D341Med (cell line): ENCODE measurements around the gene SERPINA4.

Source experiments
- DNase-seq: peaks from one replicate; pipeline ENCODE4 v3.0.0; 2012; ENCODE audit warnings: low spot score

SERPINA4 gene, protein sequence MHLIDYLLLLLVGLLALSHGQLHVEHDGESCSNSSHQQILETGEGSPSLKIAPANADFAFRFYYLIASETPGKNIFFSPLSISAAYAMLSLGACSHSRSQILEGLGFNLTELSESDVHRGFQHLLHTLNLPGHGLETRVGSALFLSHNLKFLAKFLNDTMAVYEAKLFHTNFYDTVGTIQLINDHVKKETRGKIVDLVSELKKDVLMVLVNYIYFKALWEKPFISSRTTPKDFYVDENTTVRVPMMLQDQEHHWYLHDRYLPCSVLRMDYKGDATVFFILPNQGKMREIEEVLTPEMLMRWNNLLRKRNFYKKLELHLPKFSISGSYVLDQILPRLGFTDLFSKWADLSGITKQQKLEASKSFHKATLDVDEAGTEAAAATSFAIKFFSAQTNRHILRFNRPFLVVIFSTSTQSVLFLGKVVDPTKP

DNA sequence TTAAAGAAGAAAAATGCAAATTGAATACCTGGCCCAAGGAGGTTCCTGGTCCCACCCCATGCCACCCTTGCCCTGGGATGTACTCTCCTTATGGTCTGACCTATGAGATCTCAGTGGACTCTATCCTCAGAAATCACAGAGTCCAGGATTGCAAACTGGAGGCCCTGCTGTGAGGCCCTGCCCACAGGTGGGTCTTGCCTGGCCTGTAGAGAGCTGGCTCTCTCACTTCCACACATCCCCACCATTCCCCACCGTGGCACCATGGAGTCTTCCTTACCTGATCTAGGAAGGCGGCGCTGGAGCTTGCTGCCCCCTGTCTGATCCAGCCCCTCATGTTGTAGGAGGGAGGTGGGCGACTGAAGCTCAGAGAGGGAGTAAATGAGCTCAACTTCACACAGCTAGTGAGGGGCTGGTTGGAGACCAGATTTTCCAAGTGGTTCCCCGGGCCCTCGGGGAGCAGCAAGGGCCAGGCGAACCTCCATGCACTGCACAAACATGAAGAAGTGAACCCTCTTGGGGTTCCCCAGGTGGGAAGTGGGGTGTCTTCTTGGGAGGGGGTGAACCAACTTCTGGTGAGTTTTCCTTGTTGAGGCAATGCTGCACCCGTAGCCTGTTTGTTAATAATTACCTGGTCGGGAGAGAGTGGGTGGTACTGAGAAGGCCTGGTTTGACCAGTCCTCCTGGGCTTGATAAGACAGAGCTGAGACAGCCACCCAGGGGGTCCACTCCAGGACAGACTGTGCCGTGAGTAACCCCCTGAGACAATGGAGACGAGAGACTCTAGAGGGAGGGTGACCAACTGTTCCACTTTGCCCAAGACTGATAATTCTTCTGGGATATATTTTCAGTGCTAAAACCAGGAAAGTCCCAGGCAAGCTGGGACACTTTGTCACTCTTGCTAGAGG lies at the start of gene SERPINA4:
SERPINA4 (plus strand) TSS at position 692 of the 905 bp plus-strand sequence. CDS start 2,041 bp downstream, outside the sequence.
- no peak for DNase-seq

DNA sequence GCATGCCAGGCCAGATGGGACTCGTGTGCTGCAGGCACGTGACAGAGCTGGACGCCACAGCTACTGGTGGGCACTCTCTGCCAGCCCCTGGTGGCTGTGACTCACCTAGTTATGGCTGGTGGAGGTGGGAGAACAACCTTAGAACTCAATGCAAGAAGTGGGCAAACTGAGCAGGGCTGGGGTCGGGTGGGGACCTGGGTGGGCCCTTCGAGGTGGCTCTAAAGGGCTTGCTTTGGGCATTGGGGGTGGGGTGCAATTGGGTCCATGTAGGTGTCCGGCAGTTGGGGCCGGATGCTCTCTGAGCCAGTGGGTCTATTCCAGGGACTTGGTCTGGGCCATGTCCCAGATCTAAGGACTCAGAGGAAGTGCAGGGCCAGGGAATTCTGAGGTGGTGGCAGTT lies 46.9 kb upstream of the SERPINA4 start:
- no peak for DNase-seq

DNA sequence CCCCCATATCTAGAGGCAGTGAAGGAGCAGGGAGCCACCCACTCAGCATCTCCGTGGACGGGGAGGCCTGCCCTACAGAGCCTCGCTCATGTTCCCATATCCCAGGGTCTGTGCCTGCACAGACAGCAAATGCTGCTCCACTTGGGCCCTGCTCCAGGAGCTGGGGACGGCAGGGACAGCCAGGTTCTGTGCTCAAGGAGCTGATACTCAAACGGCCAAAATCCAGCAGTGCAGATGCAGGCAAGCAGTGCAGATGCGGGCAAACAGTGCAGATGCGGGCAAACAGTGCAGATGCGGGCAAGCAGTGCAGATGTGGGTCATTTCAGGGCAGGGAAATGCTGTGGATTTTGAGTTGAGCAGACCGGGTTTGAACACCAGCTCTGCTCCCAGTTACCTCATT lies 45.8 kb upstream of the SERPINA4 start:
- no peak for DNase-seq

DNA sequence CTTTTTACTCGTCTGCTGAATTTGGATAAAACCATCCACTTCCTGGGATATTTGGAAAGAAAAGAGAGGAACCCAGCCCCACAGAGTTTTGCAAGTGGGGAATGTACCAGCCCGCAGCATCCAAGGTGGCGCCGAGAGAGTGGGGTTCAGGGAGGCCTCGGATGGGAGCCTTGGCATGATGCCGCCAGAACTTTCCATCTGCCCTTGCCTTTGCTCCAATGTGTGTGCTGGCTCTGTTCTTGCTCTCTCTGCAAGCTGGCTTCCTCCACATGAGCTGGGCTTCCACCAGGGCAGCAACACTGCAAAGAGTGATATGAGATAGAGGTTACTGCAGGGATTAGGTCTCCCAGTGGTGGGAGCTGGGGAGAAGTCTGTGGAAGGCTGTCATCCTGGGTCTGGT lies 45.4 kb upstream of the SERPINA4 start:
- DNase-seq = no peak

DNA sequence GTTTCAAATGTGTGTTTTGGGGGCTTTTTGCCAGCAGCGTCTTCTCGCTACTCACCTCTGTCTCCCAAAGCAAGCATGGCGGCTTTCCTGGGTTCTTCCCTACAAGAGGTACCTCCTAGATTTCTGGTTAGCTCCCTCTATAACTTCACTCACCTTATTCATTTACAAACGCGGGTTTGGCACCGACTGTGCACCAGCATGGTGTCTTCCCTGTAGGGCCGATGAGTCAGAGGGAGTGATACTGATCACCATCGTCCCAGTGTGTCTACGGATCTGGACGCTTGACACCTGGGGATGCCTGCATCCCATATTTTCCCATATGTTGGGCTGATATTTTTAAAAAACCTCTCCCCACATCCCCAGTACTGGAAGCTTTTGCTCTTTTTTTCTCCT lies 44.0 kb upstream of the SERPINA4 start:
- no peak for DNase-seq

DNA sequence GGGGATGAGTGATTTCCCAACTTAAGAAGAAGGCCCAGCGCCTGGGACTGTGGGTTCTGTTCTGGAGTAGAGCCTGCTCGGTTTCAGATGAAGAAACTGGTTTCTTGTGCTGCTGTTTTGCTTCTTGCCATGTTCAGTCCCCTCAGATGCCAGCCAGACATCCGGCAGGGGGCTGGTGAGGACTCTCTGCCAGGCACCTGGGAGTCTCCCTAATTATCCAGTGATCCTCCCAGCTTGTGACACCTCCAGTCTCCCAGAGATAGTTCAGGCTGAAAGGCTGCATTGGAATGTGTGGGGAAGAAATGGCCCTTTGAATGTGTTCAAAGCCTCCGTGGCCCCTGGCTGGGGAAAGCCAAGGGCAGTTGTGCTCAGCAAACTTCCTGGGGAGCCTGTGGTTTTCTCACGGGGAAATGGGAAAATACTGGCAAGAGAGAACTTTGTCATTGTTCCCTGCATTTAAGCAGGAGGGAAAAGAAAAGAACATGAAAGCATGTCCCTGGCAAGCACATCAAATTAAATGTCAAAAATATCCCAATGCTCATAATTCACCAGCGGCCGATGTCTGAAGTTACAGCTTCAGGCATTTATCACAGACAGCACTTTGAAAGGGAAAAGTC lies 43.5 kb upstream of the SERPINA4 start:
- DNase-seq = no peak

DNA sequence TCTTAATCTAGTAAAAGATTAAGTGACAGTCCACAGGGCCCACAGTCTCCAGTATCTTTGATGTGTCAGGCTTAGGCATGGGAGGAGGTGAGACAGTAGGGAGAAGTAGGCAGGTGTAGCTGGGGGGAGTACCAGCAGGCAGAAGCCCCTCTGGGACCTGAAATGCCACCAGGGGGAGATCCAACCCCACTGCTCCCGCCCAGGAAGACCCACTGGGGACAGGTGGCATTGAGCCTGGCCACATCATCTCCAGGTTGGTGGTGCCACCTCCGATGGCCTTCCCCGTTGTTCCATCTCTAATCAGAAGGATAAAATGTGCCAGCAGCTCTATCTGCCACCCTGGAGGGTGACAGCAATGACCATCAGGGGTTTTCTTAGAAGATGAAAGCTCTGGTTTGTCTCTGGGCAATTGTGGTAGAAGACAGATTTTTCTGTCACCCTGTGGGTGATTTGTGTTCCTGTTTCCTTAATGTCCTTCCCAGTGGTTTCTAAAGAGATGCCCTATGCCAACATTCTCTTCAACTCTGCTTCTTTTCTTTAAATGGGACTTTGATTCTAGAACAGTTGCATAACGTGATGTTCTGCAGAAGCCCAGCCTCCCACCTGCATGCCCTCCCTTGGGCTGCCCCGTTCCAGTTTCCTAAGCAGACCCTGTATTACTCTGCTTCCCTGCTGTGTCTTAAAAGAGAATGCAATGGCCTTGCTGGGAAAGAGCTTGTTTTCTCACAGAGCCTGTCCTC lies 39.7 kb upstream of the SERPINA4 start:
- DNase-seq = no peak

DNA sequence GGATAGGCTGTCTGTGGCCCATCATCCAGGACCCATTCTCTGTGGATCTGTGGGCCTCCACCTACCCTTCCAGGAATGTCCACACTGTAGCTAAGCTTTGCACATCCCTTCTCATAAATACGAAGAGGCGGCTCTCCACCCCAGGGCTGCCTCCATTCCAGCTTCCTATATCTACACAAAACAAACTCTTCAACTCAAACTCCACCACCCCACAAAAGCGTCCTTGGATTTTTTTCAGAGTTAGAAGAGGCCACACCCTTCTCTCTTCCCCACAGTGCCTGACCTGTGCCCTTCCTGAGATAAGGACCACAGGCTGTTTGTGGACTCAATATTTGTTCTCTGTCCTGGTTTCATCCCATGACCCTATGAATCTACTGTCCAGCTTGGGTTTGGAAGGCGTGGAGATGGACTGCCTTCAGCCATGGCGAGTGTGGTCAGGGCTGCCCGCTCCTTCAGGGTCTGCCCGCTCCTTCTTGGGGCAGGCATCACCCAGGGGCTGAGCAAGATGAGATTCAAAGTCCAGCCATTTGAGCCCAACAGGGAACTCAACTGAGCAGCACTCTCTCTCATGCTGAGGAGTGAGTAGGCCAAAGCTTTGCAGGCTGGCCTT lies 39.0 kb upstream of the SERPINA4 start:
- DNase-seq = no peak

DNA sequence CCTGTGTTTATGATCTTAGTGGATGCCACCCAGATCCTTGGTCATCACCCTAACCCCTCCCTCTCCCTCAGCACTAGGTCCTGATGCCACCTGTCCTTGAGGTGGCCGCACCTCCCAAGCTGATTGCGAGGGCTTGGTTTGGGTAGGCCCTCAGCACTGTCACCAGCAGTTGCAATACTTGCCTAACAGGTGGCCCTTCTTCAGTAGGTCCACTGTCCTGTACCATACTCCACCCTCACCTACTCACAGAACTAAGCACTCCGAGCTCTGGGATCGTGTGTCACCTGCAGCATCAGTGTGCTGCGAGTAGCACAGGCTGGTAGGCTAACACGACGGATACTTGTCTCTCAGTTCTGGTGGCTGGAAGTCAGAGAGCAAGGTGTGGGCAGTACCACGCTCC lies 38.0 kb upstream of the SERPINA4 start:
- no peak for DNase-seq

DNA sequence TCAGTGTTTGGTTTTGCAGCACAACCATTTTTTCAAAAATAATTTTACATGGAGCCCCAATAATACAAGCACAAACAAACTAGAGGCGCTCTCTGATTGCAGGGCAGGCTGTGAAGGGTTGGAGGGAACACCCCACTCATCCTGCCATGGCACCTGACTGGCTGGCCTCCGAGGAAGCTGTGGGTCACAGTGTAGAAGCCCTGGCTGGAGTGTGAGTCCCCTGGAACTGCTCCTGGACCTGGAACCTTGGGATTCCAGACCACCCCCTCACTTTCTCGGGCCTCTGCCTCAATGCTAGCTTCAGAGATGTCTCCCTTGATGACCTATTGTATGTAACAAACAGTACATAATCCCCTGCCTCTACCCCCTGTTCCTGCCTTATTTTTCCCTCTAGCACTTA lies 37.1 kb upstream of the SERPINA4 start:
- no peak for DNase-seq

DNA sequence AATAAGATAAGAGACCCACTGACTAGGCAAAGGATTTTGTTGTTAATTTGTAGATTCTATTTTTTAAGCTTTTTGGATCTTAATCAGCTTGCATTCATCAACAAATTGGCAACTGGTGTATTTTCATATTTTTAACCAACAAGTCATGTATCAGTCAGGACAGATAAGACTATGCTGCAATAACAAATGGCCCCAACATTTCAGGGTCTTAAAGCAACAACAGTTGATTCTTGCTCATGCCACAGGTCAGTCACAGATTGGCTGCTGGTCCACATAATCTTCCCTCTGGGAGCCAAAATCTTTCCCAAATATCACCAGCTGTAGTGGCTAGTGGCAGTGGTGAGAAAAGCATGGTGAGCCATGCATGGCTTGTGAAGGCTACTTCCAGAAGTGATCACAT lies 30.1 kb upstream of the SERPINA4 start:
- no peak for DNase-seq

DNA sequence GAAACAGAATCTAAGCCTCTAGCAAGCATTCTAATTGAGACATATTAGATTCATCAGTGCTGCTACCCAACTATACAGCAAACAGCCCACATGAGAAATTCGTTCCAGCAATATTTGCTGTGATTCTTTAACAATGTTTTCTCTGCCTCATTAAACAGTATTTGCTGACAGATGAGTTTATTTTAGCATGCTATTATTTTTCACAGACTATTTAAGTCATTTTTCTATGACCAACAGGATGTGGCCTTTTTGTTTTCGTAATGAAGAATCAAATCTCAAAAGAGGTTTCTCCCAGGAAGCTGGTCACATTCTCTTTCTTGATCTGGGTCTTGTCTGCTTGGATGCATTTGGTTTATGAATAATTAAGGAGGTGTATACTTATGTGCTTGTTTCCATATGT lies 28.8 kb upstream of the SERPINA4 start:
- DNase-seq = no peak

DNA sequence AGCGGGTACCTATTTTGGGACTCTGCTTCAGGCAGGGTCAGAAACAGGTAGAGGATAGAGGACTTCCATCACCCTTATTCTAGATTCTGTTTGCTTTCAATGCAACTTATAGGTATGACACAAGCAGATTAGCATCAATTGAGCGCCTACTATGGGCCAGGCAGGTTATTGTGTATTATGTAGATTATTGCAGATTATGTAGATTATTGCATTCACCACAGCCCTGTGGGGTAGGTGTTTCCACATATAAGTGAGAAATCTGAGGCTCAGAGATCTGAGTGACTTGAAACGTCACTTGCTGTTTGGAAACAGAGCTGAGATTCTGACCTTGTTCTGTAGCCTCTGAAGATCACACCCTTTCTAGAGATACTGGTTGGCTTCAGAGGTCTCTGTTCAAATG lies 25.7 kb upstream of the SERPINA4 start:
- no peak for DNase-seq

DNA sequence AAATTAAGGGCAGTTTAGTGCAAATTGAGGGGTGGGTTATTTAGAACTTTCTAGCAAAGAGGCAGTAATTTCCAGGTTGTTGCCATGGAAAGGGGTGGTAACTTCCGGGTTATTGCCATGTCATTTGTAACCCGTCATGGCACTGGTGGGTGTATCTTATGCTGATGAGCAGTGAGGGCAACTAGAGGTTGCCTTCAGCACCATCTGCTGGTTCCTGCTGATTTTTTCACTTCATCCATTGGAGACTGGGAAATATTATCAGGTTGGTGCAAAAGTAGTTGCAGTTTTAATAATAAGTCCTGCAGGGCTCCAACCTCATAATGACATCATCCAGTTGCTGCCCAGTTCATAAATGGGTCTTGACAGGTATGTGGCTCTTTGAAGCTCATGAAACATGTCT lies 24.4 kb upstream of the SERPINA4 start:
- no peak for DNase-seq

DNA sequence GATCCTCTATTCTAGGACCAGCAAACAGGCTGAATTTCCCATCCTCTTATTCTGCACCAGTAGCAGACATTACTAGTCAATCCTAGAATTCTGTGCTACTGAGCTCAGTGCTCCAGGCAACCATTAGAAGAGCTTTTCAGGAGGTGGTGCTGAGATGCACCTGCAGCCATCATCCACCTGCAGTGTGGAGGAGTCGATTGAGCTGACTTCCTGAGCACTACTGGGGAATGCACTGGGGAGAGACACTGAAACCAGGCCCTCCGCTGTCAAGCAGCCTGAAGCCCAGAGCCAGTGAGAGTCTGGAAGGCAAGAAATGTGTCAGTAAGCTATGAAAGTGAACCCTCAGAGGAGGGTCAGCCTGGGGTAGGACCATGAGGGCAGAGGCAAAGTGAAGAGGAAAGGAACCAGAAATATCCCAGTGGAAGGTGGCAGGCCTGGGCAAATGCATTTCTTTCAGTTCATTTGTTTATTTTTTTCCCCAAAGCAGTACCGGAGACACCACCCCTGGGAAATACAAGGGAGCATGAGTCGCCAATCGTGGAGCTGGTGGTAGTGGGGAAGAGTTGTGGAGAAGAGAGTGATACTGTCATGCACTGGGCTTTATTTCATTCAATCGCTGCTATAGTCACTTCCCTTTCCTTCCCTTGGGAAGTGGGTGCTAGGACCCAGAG lies 23.0 kb upstream of the SERPINA4 start:
- DNase-seq = no peak

DNA sequence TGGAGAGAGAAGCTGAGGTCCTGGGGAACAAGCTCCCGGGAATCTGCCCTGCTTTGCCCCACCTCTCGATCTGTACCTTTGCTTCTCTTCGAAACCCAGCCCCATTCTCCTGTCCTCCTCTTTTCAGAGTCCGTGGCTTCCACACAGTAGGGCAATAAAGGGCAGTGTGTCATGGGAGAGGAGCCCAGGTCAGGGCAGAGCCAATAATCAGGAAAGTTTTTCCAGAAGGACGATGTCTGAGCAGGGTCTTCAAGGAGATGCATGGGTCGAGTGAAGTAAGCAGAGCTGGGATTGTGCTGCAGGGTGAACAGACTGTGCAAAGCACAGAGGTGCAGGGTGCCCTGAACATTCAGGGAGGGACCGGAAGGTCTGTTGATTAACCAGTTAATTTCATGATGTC lies 22.1 kb upstream of the SERPINA4 start:
- DNase-seq = no peak

DNA sequence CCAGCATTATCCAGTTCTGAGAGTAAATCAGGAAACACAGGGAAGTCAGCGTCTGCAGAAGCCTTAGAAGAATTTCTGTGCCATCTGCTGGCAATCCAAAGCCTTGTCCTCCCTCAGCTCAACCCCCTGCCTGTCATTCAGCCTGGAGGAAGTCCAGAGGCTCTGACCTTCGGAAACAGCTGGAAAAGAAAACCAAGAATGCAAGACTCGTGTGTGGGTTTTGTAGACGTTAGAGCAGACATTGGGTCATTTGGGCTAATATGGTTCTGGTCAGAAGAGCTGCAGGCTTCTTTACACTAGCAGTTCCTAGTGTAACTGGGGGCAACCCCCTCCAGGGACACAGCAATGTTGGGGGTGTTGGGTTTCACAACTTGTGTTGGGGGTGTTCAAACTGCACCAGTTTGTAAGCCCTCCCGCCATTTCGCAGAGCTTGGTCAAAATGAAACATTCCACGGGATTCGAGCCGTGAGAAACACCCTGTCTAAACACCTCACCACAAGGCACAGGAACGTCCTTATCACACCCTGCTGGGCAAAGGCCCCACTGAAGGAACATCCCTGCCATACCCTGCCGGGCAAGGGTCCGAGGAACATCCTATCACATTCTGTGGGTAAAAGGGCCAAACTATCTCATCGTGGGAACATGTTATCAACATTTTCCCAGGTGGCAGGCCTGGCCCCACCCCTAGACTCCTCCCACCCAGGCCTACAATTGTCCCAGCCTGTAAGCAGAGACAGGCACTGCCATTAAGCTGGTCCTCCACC lies 21.0 kb upstream of the SERPINA4 start:
- no peak for DNase-seq

DNA sequence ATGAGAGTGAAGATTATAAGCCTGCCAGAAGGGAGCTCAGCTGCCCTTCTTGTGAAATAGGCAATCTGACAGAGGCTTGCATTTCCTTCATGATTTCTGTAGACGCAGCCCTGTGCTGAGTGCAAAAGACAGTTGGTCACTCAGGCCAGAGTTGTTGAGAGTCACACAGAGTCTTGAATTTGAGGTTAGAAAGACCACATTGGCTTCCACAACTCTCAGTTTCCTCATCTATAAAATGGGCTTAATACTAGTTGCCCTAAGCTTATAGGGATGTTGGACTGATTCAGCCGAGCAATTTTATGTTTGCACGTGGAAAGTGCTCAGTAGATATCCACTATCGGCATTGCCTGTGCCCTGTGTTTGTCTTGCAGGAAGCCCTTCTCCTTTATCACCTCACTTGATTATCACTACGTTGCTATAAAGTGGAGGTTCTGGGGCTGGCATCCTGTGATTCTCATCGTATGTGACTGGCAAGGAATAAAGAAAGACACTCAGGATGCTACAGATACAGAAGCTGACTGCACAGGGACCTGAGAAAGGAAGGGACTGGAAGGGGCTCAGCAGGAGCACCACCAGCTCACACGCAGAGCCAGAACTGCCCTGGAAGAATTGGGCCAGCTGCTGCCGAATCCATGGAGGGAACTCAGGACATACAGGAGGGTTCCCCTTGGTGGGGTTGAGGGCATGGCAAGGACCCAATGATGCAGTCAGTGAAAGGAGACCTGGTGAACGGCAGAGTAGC lies 19.8 kb upstream of the SERPINA4 start:
- DNase-seq = no peak

DNA sequence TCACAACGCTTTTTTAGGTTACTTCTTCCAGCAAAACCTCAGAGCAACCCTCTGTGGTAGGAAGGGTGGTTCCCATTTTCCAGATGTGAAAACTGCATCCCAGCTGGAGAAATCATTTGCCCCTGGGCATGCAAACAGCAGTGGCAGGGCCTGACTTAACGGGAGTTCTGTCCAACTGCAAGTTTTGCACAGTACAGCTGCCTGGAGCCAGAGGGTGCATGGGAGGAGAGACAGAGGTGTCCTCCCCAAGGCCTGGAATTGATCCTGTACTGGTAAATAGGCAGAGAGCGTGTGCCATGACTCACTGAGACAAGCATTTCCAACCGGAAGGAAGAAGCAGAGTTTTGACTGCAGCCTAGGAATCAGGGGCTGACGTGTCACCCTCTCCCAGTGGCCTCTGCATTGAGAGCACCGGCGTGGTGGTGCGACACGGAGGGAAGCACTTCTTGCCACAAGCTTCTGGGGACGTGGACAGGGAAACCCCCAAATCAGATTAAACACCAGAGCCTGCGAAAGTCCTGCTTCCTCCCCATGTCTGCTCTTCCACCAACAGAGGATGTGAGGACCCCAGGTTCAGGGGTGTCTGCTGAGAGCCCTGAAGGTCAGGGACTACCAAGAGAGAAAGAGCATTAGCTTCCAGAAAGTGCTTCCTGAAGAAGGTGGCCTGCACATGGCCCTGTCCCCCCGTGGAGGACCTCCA lies 19.0 kb upstream of the SERPINA4 start:
- no peak for DNase-seq
